Measurements from ENCODE around the gene HTR4.

DNA sequence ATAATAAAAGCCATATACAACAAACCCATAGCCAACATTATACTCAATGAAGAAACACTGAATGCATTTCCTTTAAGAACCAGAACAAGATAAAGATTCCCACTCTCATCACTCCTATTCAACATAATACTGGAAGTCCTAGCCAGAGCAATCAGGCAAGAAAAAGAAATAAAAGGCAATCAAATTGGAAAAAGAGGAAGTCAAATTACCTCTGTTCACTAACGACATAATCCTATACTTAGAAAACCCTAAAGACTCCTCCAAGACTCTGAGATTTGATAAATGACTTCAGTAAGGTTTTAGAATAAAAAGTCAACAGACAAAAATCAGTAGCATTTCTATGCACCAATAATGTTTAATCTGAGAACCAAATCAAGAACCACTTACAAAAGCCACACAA is 36.6 kb upstream of the HTR4 start:
- TF ChIP-seq, protein P1, sequence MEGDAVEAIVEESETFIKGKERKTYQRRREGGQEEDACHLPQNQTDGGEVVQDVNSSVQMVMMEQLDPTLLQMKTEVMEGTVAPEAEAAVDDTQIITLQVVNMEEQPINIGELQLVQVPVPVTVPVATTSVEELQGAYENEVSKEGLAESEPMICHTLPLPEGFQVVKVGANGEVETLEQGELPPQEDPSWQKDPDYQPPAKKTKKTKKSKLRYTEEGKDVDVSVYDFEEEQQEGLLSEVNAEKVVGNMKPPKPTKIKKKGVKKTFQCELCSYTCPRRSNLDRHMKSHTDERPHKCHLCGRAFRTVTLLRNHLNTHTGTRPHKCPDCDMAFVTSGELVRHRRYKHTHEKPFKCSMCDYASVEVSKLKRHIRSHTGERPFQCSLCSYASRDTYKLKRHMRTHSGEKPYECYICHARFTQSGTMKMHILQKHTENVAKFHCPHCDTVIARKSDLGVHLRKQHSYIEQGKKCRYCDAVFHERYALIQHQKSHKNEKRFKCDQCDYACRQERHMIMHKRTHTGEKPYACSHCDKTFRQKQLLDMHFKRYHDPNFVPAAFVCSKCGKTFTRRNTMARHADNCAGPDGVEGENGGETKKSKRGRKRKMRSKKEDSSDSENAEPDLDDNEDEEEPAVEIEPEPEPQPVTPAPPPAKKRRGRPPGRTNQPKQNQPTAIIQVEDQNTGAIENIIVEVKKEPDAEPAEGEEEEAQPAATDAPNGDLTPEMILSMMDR (IDR thresholded peaks at IDR 0.05) = no peak
- TF ChIP-seq POLR2A (IDR thresholded peaks at IDR 0.05) (no peak), EP300 (IDR thresholded peaks at IDR 0.05) (no peak)
